Measurements from ENCODE around the gene PHF10.

- TF ChIP-seq POLR2A (IDR thresholded peaks at IDR 0.05) (no peak), CTCF (IDR thresholded peaks at IDR 0.05) (no peak), POLR2AphosphoS5 (IDR thresholded peaks at IDR 0.05) (no peak), EP300 (IDR thresholded peaks at IDR 0.05) (no peak)
Measured at GRCh38 chr6:169685860-169686259, 38.4 kb downstream of the PHF10 start.
